Endothelial cell of umbilical vein (primary cell): ENCODE data around the gene CDC25A. TPM values are rescaled to one million over a fixed set of nuclear protein-coding genes. Genes with fewer than 3 reads are reported as not detected.
A peak's percentile ranks its signal among the peaks of the same experiment; 100 is the strongest.

Source experiments
- BruUV-seq: library from RNA; stranded (reverse); fragments of 400-500 nt; replicated peaks from 2 replicates; lab custom pipeline; 2021; lab: Mats Ljungman, UMichigan
- CTCF ChIA-PET: fragments of 300-600, 350-600 bp; sonication (Branson Sonifier 250); formaldehyde crosslinking; loops from one replicate; lab custom pipeline; 2021; ENCODE audit warnings: antibody characterized with exemption, inconsistent platforms; lab: Charles Lee
- POLR2A ChIA-PET: fragments of 300-600, 350-600 bp; sonication (Branson Sonifier 250); formaldehyde crosslinking; loops from one replicate; lab custom pipeline; 2021; ENCODE audit warnings: antibody characterized with exemption, inconsistent platforms; lab: Charles Lee
- DNase-seq: peaks from one replicate; pipeline ENCODE4 v3.0.0-alpha.2; 2011; ENCODE audit warnings: low read depth, low spot score
- FAIRE-seq: peaks from 2 replicates; lab custom pipeline; 2011; peaks lifted over from hg19 to GRCh38; lab: Jason Lieb, UNC
- H2AFZ ChIP-seq: 2 replicates; pipeline ENCODE4 v1.6.0; 2012; ENCODE audit warnings: low read depth, low read length, control low read depth, inconsistent platforms
- H3K27ac ChIP-seq: 2 replicates; pipeline ENCODE4 v1.5.1; 2011; ENCODE audit warnings: low read depth, mild to moderate bottlenecking, control low read depth, low read length, moderate library complexity; ENCODE audit not compliant: insufficient read depth
- H3K27me3 ChIP-seq, 2 experiments: 2 replicates each; pipeline versions ENCODE4 v1.6.0 to v1.6.1; 2011; ENCODE audit warnings: low read length in 2 of 2, mixed read lengths in 1 of 2; ENCODE audit not compliant: control insufficient read depth in 2 of 2, insufficient read depth in 2 of 2
- H3K36me3 ChIP-seq, 2 experiments: 2 replicates in 1 of 2; 3 replicates in 1 of 2; pipeline ENCODE4 v1.5.1; 2011; ENCODE audit warnings: low read length in 2 of 2, mild to moderate bottlenecking in 1 of 2, moderate library complexity in 1 of 2; ENCODE audit not compliant: control insufficient read depth in 2 of 2, insufficient read depth in 2 of 2; ENCODE audit errors: extremely low read depth in 1 of 2
- H3K4me1 ChIP-seq: 3 replicates; pipeline ENCODE4 v1.5.1; 2011; ENCODE audit warnings: mild to moderate bottlenecking, low read length; ENCODE audit not compliant: control insufficient read depth, insufficient read depth; ENCODE audit errors: extremely low read depth
- H3K4me2 ChIP-seq: 2 replicates; pipeline ENCODE4 v1.6.1; 2011; ENCODE audit warnings: low read length, control low read depth, mixed read lengths; ENCODE audit not compliant: insufficient read depth
- H3K4me3 ChIP-seq, 3 experiments: fragments of 200-600 bp in 1 of 3; sonication (generic), shearing (Covaris generic) in 1 of 3; replicated peaks in 1 of 3; 2 replicates each; pipeline ENCODE4 v1.5.1; 2011 to 2016; ENCODE audit warnings: control low read depth in 3 of 3, low read length in 3 of 3, mild to moderate bottlenecking in 2 of 3, inconsistent platforms in 1 of 3, low read depth in 1 of 3, moderate library complexity in 1 of 3; ENCODE audit not compliant: insufficient read depth in 1 of 3
- H3K79me2 ChIP-seq: 2 replicates; pipeline ENCODE4 v1.6.0; 2012; ENCODE audit warnings: low read length, inconsistent platforms; ENCODE audit not compliant: control insufficient read depth, insufficient read depth
- H3K9ac ChIP-seq: replicated peaks from 2 replicates; pipeline ENCODE3; 2011; ENCODE audit warnings: low read length, control low read depth; ENCODE audit not compliant: insufficient read depth; ENCODE audit errors: extremely low read depth
- H3K9me1 ChIP-seq: replicated peaks from 3 replicates; pipeline ENCODE4 v1.6.0; 2011; ENCODE audit warnings: mild to moderate bottlenecking, low read length; ENCODE audit not compliant: control insufficient read depth, insufficient read depth; ENCODE audit errors: extremely low read depth
- H3K9me3 ChIP-seq: replicated peaks from 2 replicates; pipeline ENCODE4 v1.5.1; 2012; ENCODE audit warnings: low read length, inconsistent platforms; ENCODE audit not compliant: control insufficient read depth, insufficient read depth
- H4K20me1 ChIP-seq: replicated peaks from 2 replicates; pipeline ENCODE3; 2011; ENCODE audit warnings: mild to moderate bottlenecking, low read length; ENCODE audit not compliant: control insufficient read depth, insufficient read depth; ENCODE audit errors: extremely low read depth
- EZH2 ChIP-seq: IDR thresholded peaks from 2 replicates; pipeline ENCODE4 v1.6.1; 2012; ENCODE audit warnings: borderline replicate concordance, low read depth, mild to moderate bottlenecking, moderate library complexity, low read length, inconsistent platforms; ENCODE audit not compliant: severe bottlenecking
- FOS ChIP-seq: IDR thresholded peaks from 2 replicates; pipeline ENCODE4 v1.6.1; 2011; ENCODE audit warnings: mild to moderate bottlenecking, low read length, moderate library complexity, borderline replicate concordance; ENCODE audit not compliant: insufficient read depth
- GATA2 ChIP-seq: IDR thresholded peaks from 2 replicates; pipeline ENCODE4 v1.7.0; 2011; ENCODE audit warnings: low read depth, mild to moderate bottlenecking, moderate library complexity, mixed read lengths, low read length; ENCODE audit not compliant: insufficient read length, insufficient read depth
- JUN ChIP-seq: IDR thresholded peaks from 2 replicates; pipeline ENCODE4 v1.6.1; 2011; ENCODE audit warnings: borderline replicate concordance, low read depth; ENCODE audit not compliant: insufficient read length, insufficient read depth
- MYC ChIP-seq: IDR thresholded peaks from one replicate; pipeline ENCODE4 v1.6.1; 2011; ENCODE audit warnings: mild to moderate bottlenecking, low read depth, low read length
- POLR2A ChIP-seq: IDR thresholded peaks from 2 replicates; pipeline ENCODE4 v1.6.1; 2012; ENCODE audit warnings: low read depth, mild to moderate bottlenecking, control low read depth, low read length
- POLR2AphosphoS5 ChIP-seq: IDR thresholded peaks from 2 replicates; pipeline ENCODE4 v1.6.1; 2012; ENCODE audit warnings: low read depth, mild to moderate bottlenecking, control low read depth, low read length, moderate library complexity; ENCODE audit not compliant: insufficient read depth
- dilution Hi-C: fragments of 300-500 bp; cut with MboI; formaldehyde crosslinking; loops from one replicate; pipeline ENCODE4 v1.15.0; 2019; ENCODE audit warnings: low sequenced_read_pairs; ENCODE audit not compliant: extremely low pct_ligation_motif_present
- intact Hi-C: fragments of 100-400 bp; cut with micrococcal nuclease; formaldehyde crosslinking; loops from one replicate; pipeline ENCODE4 v1.10.0; 2022
- polyA plus RNA-seq, 4 experiments: library from polyadenylated mRNA; depleted of rRNA in 3 of 4; stranded (reverse) in 3 of 4; unstranded in 1 of 4; fragments of >200 nt; gene quantifications; 2 replicates each; pipeline versions ENCODE4 v1.2.1 to v1.2.3, GENCODE V29; 2011 to 2012; ENCODE audit warnings: missing spikeins in 1 of 4
- total RNA-seq: library from RNA; stranded (reverse); gene quantifications from 2 replicates; pipeline ENCODE4 v1.2.3, GENCODE V29; 2021
- TF ChIP-seq, protein P1 (sequence below), 2 donors: IDR thresholded peaks; 1 replicate in 1 of 2; 2 replicates in 1 of 2; pipeline ENCODE4 v1.5.1; 2011; ENCODE audit warnings: low read length in 2 of 2, mild to moderate bottlenecking in 2 of 2, moderate library complexity in 2 of 2, control low read depth in 1 of 2, inconsistent platforms in 1 of 2, low read depth in 1 of 2; ENCODE audit not compliant: insufficient read depth in 1 of 2; ENCODE audit errors: extremely low read depth in 1 of 2
- TF ChIP-seq, protein P2 (sequence below): IDR thresholded peaks from 2 replicates; pipeline ENCODE4 v1.6.1; 2011; ENCODE audit not compliant: insufficient read depth, insufficient read length

Gene CDC25A
- total and polyA plus RNA-seq, 2 donors (not counting 3 experiments of a cell fraction or from before 2014, with no cell fraction given): 5.5 to 18.4 TPM

DNA sequence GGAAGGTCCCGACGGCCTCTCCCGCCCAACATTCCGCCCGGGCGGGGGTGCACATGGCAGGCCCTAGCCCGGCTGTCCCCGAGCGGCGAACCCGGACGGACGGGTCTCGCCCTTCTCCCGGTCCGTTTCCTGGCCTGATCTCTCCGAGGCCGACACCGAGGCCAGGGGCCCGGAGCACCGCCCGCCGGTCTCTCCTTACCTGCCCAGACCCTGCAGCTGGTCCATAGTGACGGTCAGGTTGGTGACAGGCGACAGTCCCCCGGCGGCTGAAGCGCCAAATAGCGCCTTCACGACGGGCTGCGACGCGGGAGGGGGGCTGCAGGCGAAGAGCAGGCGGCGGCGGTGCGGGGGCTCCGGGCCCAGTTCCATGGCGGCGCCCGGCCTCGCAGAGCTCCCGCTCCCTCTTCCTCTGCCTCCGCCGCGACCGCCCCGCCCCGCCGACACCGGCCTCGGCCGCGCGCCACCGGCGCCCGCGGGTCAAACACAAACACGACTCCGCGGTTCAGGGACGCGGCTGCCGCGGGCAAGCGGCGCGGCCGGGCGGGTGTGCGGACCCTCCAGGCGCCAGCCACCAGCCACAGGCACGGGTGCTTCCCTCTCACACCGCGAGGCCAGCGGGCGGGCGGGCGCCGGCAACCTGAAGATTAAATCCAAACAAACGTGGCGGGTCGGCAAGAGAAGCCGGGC is 495 bp downstream of the CDC25A start:
- peak overlapping the region; percentile 76 for H2AFZ ChIP-seq
- ChIA-PET POLR2A (interaction anchor here (0.6 kb wide), 1 partner anchor 57 kb away, joined by 3 read pairs; no protein-coding TSS in a partner anchor), CTCF (interaction anchor here (1.1 to 3.0 kb wide), 4 partner anchors 18 to 248 kb away, joined by 3 to 30 read pairs (median 4); no protein-coding TSS in a partner anchor)
- H3K4me3 ChIP-seq: peak overlapping the region; percentile 68 to 85 (median 72)
- no peaks in the 10 kb centered on the region for H4K20me1 ChIP-seq
- H3K27ac ChIP-seq: peak overlapping the region; percentile 34
- DNase-seq: no peak
- peaks cover 47% of the 10 kb centered on the region for H3K79me2 ChIP-seq
- peak overlapping the region; percentile 84 for H3K4me2 ChIP-seq
- H3K36me3 ChIP-seq: peaks cover 5 to 8% of the 10 kb centered on the region in 2 experiments
- H3K4me1 ChIP-seq: peaks cover 5% of the 10 kb centered on the region
- no peaks in the 10 kb centered on the region for H3K27me3 ChIP-seq
- intact Hi-C loops (loop anchor here (1.0 kb wide), 1 partner anchor 448 kb away; the partner anchor contains the start of gene SLC26A6), dilution Hi-C loops (no loop called here)
- no peaks in the 10 kb centered on the region for H3K9me3 ChIP-seq
- FAIRE-seq: no peak
- peak; percentile 7 for TF ChIP-seq POLR2AphosphoS5
- TF ChIP-seq, protein P1, sequence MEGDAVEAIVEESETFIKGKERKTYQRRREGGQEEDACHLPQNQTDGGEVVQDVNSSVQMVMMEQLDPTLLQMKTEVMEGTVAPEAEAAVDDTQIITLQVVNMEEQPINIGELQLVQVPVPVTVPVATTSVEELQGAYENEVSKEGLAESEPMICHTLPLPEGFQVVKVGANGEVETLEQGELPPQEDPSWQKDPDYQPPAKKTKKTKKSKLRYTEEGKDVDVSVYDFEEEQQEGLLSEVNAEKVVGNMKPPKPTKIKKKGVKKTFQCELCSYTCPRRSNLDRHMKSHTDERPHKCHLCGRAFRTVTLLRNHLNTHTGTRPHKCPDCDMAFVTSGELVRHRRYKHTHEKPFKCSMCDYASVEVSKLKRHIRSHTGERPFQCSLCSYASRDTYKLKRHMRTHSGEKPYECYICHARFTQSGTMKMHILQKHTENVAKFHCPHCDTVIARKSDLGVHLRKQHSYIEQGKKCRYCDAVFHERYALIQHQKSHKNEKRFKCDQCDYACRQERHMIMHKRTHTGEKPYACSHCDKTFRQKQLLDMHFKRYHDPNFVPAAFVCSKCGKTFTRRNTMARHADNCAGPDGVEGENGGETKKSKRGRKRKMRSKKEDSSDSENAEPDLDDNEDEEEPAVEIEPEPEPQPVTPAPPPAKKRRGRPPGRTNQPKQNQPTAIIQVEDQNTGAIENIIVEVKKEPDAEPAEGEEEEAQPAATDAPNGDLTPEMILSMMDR (IDR thresholded peaks at IDR 0.05; ENCODE audit: extremely low read depth in 1 of 2, insufficient read depth in 1 of 2, low read depth in 1 of 2, low read length in 2 of 2): no peak
- no peaks in the 10 kb centered on the region for H3K9me1 ChIP-seq
- peak overlapping the region; percentile 65 for H3K9ac ChIP-seq
- BruUV-seq: no TSS peak

DNA sequence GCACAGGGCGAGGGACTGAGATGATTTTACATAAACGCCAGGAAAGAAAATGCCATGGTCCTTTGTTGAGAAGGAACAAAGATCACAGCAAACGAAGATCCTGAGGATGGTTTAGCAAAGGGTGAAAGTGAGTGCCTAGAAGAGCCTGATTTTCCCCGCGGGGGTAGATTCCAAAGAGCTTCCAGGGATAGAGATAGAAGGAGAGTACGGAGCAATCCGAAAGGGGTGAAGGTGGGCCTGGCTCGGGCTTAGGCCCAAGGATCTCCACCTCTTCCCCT is 977 bp downstream of the CDC25A start:
- H3K9me3 ChIP-seq: no peaks in the 10 kb centered on the region
- no peaks in the 10 kb centered on the region for H4K20me1 ChIP-seq
- BruUV-seq: no TSS peak
- H3K9me1 ChIP-seq: no peaks in the 10 kb centered on the region
- H3K27ac ChIP-seq: peak overlapping the region; percentile 34
- peak; percentile 37 for DNase-seq
- H3K4me2 ChIP-seq: peak overlapping the region; percentile 84
- FAIRE-seq: no peak
- POLR2A ChIA-PET: no interaction called here
- H3K4me3 ChIP-seq: peak overlapping the region; percentile 68 to 85 (median 72)
- intact Hi-C loops: no loop called here
- H3K4me1 ChIP-seq: peaks cover 5% of the 10 kb centered on the region
- H3K79me2 ChIP-seq: peaks cover 52% of the 10 kb centered on the region
- H2AFZ ChIP-seq: peak overlapping the region; percentile 76
- peaks cover 8 to 11% of the 10 kb centered on the region in 2 experiments for H3K36me3 ChIP-seq
- CTCF ChIA-PET: interaction anchor here (1.2 to 3.0 kb wide), 3 partner anchors 18 to 249 kb away, joined by 4 to 30 read pairs (median 5); no protein-coding TSS in a partner anchor
- dilution Hi-C loops: no loop called here
- TF ChIP-seq POLR2A: no peak
- no peak for TF ChIP-seq GATA2
- TF ChIP-seq FOS: no peak
- TF ChIP-seq MYC: no peak
- TF ChIP-seq, protein P2, sequence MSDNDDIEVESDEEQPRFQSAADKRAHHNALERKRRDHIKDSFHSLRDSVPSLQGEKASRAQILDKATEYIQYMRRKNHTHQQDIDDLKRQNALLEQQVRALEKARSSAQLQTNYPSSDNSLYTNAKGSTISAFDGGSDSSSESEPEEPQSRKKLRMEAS: no peak
- no peak for TF ChIP-seq JUN
- TF ChIP-seq EZH2: no peak
- TF ChIP-seq, protein P1 (IDR thresholded peaks at IDR 0.05; ENCODE audit: extremely low read depth in 1 of 2, insufficient read depth in 1 of 2, low read depth in 1 of 2, low read length in 2 of 2): no peak
- TF ChIP-seq POLR2AphosphoS5: no peak
- no peaks in the 10 kb centered on the region for H3K27me3 ChIP-seq
- peak overlapping the region; percentile 65 for H3K9ac ChIP-seq
